NCI-H2029 (cell line): Measurements from ENCODE around the gene ORM1.
"Not testable (repeated sequence)": the region's sequence is repeated elsewhere in the genome, so short reads cannot be mapped to it uniquely, and the experiment has no call there.

Experiments
- DNase-seq: peaks from one replicate; lab custom pipeline; 2025; lab: John Stamatoyannopoulos, UW

Gene ORM1

DNA sequence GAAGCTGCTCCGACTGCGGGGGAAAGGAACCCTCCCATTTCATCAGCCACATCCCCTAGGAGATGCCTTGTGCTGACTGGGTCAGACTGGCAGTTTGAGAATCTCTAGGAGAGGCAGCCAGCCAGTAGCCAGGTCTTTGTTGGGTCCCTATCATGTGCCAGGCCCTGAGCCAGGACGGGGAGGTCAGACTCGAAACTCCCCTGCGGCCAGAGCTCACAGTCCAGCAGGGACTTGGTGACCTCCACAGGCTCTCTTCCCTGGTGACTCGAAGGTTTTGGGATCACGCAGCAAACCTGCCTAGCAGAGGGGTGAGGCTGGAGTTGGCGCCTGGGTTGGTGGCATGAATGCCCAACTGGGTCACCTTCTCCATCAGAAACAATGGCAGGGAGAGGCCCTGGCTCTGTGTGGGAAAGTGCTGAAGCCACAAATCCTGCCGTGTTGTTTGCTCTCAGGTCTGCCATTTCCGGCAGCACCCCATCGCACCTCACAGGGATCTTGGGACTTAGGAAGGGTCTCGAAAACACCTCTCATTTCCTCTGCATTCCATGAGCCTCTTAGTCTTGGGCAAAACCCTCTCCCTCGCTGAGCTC, 14.4 kb upstream of the ORM1 start:
- DNase-seq = no peak

- no peak for DNase-seq
These were observed 13.8 kb upstream of the ORM1 start for GRCh38 chr9:114309096-114309495.

- DNase-seq = no peak
These were observed 12.1 kb upstream of the ORM1 start for GRCh38 chr9:114310471-114311450.

GRCh38 chr9:114311571-114312512, 11.1 kb upstream of the ORM1 start:
- DNase-seq = no peak

- DNase-seq = no peak
These were observed 10.4 kb upstream of the ORM1 start for GRCh38 chr9:114312513-114312875.

- DNase-seq = no peak
These were observed 9.7 kb upstream of the ORM1 start for GRCh38 chr9:114313186-114313585.

GRCh38 chr9:114314256-114314867, 8.5 kb upstream of the ORM1 start:
- no peak for DNase-seq

GRCh38 chr9:114314881-114315722, 7.8 kb upstream of the ORM1 start:
- DNase-seq = no peak

- no peak for DNase-seq
These were observed 7.1 kb upstream of the ORM1 start for GRCh38 chr9:114315723-114316363.

DNA sequence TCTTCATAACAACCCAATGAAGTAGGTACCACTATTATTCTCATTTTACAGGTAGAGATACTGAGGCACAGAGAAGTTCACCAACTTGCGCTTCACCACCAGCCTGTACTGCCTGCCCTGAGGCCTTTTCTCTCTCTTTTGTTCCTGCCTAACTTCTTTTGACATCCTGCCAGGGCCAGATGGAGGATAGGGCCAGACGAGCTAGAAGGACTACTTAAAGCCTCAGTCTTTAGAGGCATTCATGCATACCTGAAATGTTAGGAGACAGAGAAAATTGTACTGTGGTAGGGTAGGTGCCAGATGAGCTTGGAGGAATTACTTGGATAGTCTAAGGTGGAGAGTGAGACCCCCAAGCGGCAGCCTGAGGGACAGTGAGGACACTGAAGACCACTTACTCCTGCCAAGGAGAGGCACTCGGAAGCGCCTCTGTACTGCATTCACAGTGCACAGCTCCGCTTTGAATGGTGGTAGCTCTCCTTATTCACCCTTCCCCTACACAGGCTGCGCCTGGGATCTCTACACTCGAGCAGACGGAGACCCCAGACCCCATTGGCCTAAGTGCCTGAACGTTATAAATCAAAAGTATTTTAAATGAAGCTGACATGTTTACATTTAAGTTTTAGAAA, 6.2 kb upstream of the ORM1 start:
- DNase-seq = no peak

GRCh38 chr9:114317665-114318357, 5.1 kb upstream of the ORM1 start:
- DNase-seq = no peak

GRCh38 chr9:114318416-114318815, 4.5 kb upstream of the ORM1 start:
- DNase-seq = no peak

- no peak for DNase-seq
These were observed 3.8 kb upstream of the ORM1 start for GRCh38 chr9:114319147-114319546.

- DNase-seq = not testable (repeated sequence)
These were observed 2.2 kb upstream of the ORM1 start for GRCh38 chr9:114320710-114321109.

DNA sequence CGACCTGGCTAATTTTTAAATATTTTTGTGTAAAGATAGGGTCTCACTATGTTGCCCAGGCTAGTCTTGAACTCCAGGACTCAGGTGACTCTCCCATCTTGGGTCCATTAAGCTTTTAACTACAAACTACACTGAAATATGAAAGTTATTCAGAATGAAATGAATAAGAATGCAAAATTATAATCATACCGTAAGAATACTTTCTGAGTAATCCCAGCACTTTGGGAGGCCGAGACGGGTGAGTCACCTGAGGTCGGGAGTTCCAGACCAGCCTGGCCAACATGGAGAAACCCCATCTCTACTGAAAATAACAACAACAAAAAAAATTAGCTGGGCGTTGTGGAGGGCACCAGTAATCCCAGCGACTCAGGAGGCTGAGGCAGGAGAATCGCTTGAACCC, 1.1 kb upstream of the ORM1 start:
- DNase-seq = no peak

- DNase-seq = not testable (repeated sequence)
These were observed 609 bp upstream of the ORM1 start for GRCh38 chr9:114322160-114322818.

DNA sequence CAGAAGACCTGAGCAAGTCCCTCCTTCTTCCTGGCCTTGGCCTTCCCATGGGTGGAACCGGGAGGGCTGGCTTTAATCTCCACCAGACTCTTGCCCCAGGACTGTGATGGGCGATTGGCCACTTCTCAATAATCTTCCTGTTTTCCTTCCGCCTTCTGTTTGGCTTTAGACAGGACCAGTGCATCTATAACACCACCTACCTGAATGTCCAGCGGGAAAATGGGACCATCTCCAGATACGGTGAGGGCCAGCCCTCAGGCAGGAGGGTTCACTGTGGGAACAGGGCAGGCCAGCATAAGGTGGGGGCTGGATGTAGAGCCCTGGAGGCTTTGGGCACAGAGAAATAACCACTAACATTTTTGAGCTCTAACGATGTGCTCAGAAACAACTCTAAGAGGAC, 951 bp downstream of the ORM1 start:
- not testable (repeated sequence) for DNase-seq

- DNase-seq = no peak
These were observed 1.6 kb downstream of the ORM1 start for GRCh38 chr9:114324492-114324891.

- not testable (repeated sequence) for DNase-seq
These were observed 2.1 kb downstream of the ORM1 start for GRCh38 chr9:114324965-114325364.
